HepG2 (cell line): Measurements from ENCODE around the gene TRIM2.

Experiments used
- EZH2 ChIP-seq: conservative IDR thresholded peaks from 2 replicates; pipeline ENCODE4 v1.6.1; 2012; ENCODE audit warnings: mild to moderate bottlenecking, low read depth, low read length, moderate library complexity
- IRX3 ChIP-seq: sonication (generic); formaldehyde crosslinking; IDR thresholded peaks from 2 replicates; pipeline ENCODE4 v1.8.1; 2023; ENCODE audit warnings: mild to moderate bottlenecking, low read depth, missing genetic modification reagents, borderline replicate concordance
- POLR2AphosphoS5 ChIP-seq: IDR thresholded peaks from 2 replicates; pipeline ENCODE4 v1.6.1; 2012; ENCODE audit warnings: low read depth, low read length
- SCMH1 ChIP-seq: sonication (generic); formaldehyde crosslinking; IDR thresholded peaks from 2 replicates; pipeline ENCODE4 v1.9.0; 2021; ENCODE audit warnings: missing genetic modification reagents, mild to moderate bottlenecking, borderline replicate concordance
- ZFP36 ChIP-seq: fragments of 150-350 bp; IDR thresholded peaks from 2 replicates; pipeline ENCODE4 v1.6.1; 2018; ENCODE audit warnings: borderline replicate concordance, low read length, low read depth; ENCODE audit not compliant: partially characterized antibody
- TF ChIP-seq, protein P1 (sequence below): sonication (generic); formaldehyde crosslinking; IDR thresholded peaks from 2 replicates; pipeline ENCODE4 v1.8.1; 2023; ENCODE audit warnings: missing genetic modification reagents, inconsistent platforms, borderline replicate concordance
- TF ChIP-seq, protein P2 (sequence below): sonication (generic); formaldehyde crosslinking; IDR thresholded peaks from 2 replicates; pipeline ENCODE4 v1.4.0; 2020; ENCODE audit warnings: missing genetic modification reagents, borderline replicate concordance
- TF ChIP-seq, protein P3 (sequence below): sonication (generic); formaldehyde crosslinking; IDR thresholded peaks from 2 replicates; pipeline ENCODE4 v1.5.0; 2020; ENCODE audit warnings: missing genetic modification reagents, mild to moderate bottlenecking, borderline replicate concordance
- TF ChIP-seq, protein P4 (sequence below): sonication (generic); formaldehyde crosslinking; IDR thresholded peaks from 2 replicates; pipeline ENCODE4 v1.4.0; 2020; ENCODE audit warnings: low read depth, missing genetic modification reagents

DNA sequence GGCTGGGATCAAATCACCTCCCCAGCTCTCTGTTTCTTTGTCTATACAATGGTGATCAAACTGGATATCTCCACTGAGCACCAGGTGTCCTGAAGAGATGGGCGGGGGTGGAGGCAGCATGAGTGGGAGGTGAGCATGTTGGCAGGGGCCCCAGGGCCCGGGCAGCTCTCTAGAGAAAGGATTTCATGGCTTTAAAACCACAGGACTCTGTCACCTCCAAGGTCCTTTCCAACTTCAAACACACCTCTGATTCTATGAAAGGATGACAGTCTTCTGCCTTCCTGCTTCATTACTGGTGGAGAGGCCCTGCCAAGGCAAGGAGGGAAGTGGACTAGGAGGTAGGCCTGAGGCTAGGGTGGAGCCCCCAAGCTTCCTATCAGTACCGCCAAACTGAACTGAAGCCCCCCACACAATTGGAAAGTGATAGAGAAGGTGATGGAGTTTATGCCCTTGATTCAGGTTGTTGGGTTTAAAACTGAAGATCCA, 38.6 kb downstream of the TRIM2 start:
- no peak for TF ChIP-seq SCMH1
- no peak for TF ChIP-seq ZFP36
- TF ChIP-seq, protein P1, sequence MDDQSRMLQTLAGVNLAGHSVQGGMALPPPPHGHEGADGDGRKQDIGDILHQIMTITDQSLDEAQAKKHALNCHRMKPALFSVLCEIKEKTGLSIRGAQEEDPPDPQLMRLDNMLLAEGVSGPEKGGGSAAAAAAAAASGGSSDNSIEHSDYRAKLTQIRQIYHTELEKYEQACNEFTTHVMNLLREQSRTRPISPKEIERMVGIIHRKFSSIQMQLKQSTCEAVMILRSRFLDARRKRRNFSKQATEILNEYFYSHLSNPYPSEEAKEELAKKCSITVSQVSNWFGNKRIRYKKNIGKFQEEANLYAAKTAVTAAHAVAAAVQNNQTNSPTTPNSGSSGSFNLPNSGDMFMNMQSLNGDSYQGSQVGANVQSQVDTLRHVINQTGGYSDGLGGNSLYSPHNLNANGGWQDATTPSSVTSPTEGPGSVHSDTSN (CRISPR knock-in tag) = no peak
- TF ChIP-seq, protein P2, sequence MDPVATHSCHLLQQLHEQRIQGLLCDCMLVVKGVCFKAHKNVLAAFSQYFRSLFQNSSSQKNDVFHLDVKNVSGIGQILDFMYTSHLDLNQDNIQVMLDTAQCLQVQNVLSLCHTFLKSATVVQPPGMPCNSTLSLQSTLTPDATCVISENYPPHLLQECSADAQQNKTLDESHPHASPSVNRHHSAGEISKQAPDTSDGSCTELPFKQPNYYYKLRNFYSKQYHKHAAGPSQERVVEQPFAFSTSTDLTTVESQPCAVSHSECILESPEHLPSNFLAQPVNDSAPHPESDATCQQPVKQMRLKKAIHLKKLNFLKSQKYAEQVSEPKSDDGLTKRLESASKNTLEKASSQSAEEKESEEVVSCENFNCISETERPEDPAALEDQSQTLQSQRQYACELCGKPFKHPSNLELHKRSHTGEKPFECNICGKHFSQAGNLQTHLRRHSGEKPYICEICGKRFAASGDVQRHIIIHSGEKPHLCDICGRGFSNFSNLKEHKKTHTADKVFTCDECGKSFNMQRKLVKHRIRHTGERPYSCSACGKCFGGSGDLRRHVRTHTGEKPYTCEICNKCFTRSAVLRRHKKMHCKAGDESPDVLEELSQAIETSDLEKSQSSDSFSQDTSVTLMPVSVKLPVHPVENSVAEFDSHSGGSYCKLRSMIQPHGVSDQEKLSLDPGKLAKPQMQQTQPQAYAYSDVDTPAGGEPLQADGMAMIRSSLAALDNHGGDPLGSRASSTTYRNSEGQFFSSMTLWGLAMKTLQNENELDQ = no peak
- TF ChIP-seq EZH2 = no peak
- no peak for TF ChIP-seq IRX3 (CRISPR knock-in tag)
- no peak for TF ChIP-seq POLR2AphosphoS5
- TF ChIP-seq, protein P3, sequence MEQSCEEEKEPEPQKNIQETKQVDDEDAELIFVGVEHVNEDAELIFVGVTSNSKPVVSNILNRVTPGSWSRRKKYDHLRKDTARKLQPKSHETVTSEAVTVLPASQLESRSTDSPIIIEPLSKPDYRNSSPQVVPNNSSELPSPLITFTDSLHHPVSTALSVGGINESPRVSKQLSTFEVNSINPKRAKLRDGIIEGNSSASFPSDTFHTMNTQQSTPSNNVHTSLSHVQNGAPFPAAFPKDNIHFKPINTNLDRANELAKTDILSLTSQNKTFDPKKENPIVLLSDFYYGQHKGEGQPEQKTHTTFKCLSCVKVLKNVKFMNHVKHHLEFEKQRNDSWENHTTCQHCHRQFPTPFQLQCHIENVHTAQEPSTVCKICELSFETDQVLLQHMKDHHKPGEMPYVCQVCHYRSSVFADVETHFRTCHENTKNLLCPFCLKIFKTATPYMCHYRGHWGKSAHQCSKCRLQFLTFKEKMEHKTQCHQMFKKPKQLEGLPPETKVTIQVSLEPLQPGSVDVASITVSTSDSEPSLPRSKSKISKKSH (CRISPR knock-in tag) = no peak
- TF ChIP-seq, protein P4, sequence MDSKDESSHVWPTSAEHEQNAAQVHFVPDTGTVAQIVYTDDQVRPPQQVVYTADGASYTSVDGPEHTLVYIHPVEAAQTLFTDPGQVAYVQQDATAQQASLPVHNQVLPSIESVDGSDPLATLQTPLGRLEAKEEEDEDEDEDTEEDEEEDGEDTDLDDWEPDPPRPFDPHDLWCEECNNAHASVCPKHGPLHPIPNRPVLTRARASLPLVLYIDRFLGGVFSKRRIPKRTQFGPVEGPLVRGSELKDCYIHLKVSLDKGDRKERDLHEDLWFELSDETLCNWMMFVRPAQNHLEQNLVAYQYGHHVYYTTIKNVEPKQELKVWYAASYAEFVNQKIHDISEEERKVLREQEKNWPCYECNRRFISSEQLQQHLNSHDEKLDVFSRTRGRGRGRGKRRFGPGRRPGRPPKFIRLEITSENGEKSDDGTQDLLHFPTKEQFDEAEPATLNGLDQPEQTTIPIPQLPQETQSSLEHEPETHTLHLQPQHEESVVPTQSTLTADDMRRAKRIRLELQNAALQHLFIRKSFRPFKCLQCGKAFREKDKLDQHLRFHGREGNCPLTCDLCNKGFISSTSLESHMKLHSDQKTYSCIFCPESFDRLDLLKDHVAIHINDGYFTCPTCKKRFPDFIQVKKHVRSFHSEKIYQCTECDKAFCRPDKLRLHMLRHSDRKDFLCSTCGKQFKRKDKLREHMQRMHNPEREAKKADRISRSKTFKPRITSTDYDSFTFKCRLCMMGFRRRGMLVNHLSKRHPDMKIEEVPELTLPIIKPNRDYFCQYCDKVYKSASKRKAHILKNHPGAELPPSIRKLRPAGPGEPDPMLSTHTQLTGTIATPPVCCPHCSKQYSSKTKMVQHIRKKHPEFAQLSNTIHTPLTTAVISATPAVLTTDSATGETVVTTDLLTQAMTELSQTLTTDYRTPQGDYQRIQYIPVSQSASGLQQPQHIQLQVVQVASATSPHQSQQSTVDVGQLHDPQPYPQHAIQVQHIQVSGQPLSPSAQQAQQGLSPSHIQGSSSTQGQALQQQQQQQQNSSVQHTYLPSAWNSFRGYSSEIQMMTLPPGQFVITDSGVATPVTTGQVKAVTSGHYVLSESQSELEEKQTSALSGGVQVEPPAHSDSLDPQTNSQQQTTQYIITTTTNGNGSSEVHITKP (CRISPR knock-in tag) = no peak
